ENCODE data around the gene BCR. TPM values are rescaled to one million over a fixed set of nuclear protein-coding genes. Genes with fewer than 3 reads are reported as not detected.
A peak's percentile ranks its signal among the peaks of the same experiment; 100 is the strongest.

BCR gene
- total RNA-seq, 1 donor from 2014 or later = 102 TPM

- no peak for DNase-seq (ENCODE audit: low spot score, unreplicated experiment)
- Mint-ChIP-seq H3K9me3 (ENCODE audit: low read depth) (no peaks in the 10 kb centered on the region), H3K36me3 (ENCODE audit: insufficient read depth) (peaks cover 1% of the 10 kb centered on the region), H3K27ac (no peak overlapping the region), H3K27me3 (no peaks in the 10 kb centered on the region), H3K4me1 (ENCODE audit: low read depth) (peaks cover 40% of the 10 kb centered on the region), H3K4me3 (ENCODE audit: low read depth) (no peak overlapping the region)
- TF ChIP-seq CTCF (IDR thresholded peaks at IDR 0.05; ENCODE audit: unreplicated experiment) = no peak
These were observed 33.4 kb downstream of the BCR start for GRCh38 chr22:23213581-23214334.

- no peak overlapping the region for H3K4me3 Mint-ChIP-seq (ENCODE audit: low read depth)
- no peak for DNase-seq (ENCODE audit: low spot score, unreplicated experiment)
- no peaks in the 10 kb centered on the region for H3K9me3 Mint-ChIP-seq (ENCODE audit: low read depth)
- H3K27me3 Mint-ChIP-seq = no peaks in the 10 kb centered on the region
- H3K36me3 Mint-ChIP-seq (ENCODE audit: insufficient read depth) = peaks cover 1% of the 10 kb centered on the region
- no peak for TF ChIP-seq CTCF (IDR thresholded peaks at IDR 0.05; ENCODE audit: unreplicated experiment)
- no peak overlapping the region for H3K27ac Mint-ChIP-seq
- H3K4me1 Mint-ChIP-seq (ENCODE audit: low read depth) = peaks cover 47% of the 10 kb centered on the region
These were observed 34.1 kb downstream of the BCR start for GRCh38 chr22:23214398-23214797.

GRCh38 chr22:23215294-23216241 lies 35.3 kb downstream of the BCR start:
- peaks cover 58% of the 10 kb centered on the region for H3K4me1 Mint-ChIP-seq (ENCODE audit: low read depth)
- H3K4me3 Mint-ChIP-seq (ENCODE audit: low read depth) = no peak overlapping the region
- peaks cover 1% of the 10 kb centered on the region for H3K36me3 Mint-ChIP-seq (ENCODE audit: insufficient read depth)
- no peaks in the 10 kb centered on the region for H3K9me3 Mint-ChIP-seq (ENCODE audit: low read depth)
- no peak for DNase-seq (ENCODE audit: low spot score, unreplicated experiment)
- H3K27ac Mint-ChIP-seq = peak overlapping the region; percentile 77
- TF ChIP-seq CTCF (IDR thresholded peaks at IDR 0.05; ENCODE audit: unreplicated experiment) = no peak
- H3K27me3 Mint-ChIP-seq = no peaks in the 10 kb centered on the region

GRCh38 chr22:23216461-23217170 lies 36.3 kb downstream of the BCR start:
- Mint-ChIP-seq H3K27ac (peak overlapping the region; percentile 5), H3K36me3 (ENCODE audit: insufficient read depth) (peaks cover 1% of the 10 kb centered on the region), H3K4me1 (ENCODE audit: low read depth) (peaks cover 63% of the 10 kb centered on the region), H3K27me3 (no peaks in the 10 kb centered on the region), H3K9me3 (ENCODE audit: low read depth) (no peaks in the 10 kb centered on the region), H3K4me3 (ENCODE audit: low read depth) (no peak overlapping the region)
- no peak for TF ChIP-seq CTCF (IDR thresholded peaks at IDR 0.05; ENCODE audit: unreplicated experiment)
- no peak for DNase-seq (ENCODE audit: low spot score, unreplicated experiment)
